DMS 273 treated with DMSO at 0.1 percent for 48 hours (cell line): ENCODE data around the gene CSNK1G1.
"Not testable (repeated sequence)": the region's sequence is repeated elsewhere in the genome, so short reads cannot be mapped to it uniquely, and the experiment has no call there.

Source experiments
- DNase-seq: peaks from one replicate; lab custom pipeline; 2025; lab: John Stamatoyannopoulos, UW

Gene CSNK1G1

GRCh38 chr15:64133623-64134344, 222.2 kb downstream of the CSNK1G1 start:
- DNase-seq: no peak

- no peak for DNase-seq
These were observed 223.8 kb downstream of the CSNK1G1 start for GRCh38 chr15:64132217-64132616.

GRCh38 chr15:64131547-64131946, 224.4 kb downstream of the CSNK1G1 start:
- DNase-seq: no peak

- no peak for DNase-seq
These were observed 225.8 kb downstream of the CSNK1G1 start for GRCh38 chr15:64130159-64130558.

GRCh38 chr15:64127521-64128270, 228.3 kb downstream of the CSNK1G1 start:
- no peak for DNase-seq

GRCh38 chr15:64125978-64126377, 230.0 kb downstream of the CSNK1G1 start:
- no peak for DNase-seq

- no peak for DNase-seq
These were observed 233.0 kb downstream of the CSNK1G1 start for GRCh38 chr15:64122936-64123351.

GRCh38 chr15:64122444-64122843, 233.5 kb downstream of the CSNK1G1 start:
- DNase-seq: no peak

GRCh38 chr15:64121614-64122013, 234.4 kb downstream of the CSNK1G1 start:
- no peak for DNase-seq

- not testable (repeated sequence) for DNase-seq
These were observed 235.7 kb downstream of the CSNK1G1 start for GRCh38 chr15:64120322-64120721.

- DNase-seq: no peak
These were observed 238.1 kb downstream of the CSNK1G1 start for GRCh38 chr15:64117759-64118487.
